ENCODE measurements around the gene DEDD. TPM values are rescaled to one million over a fixed set of nuclear protein-coding genes. Genes with fewer than 3 reads are reported as not detected.
A peak's percentile ranks its signal among the peaks of the same experiment; 100 is the strongest.

Gene DEDD
- total and polyA plus RNA-seq, 2 of the 13 experiments (the other 11 are each of a cell fraction or from before 2014, with no cell fraction given), result 12.6 to 27.8 TPM

GRCh38 chr1:161165742-161166668 lies 33.5 kb upstream of the DEDD start, which contains the start of gene PPOX (continued):
- TF ChIP-seq REPIN1 (CRISPR knock-in tag; IDR thresholded peaks at IDR 0.05; ENCODE audit: borderline replicate concordance, low read depth), result peak; percentile 63; the same call in 1 of the 2 replicates
- no peak for TF ChIP-seq MTF1 (CRISPR knock-in tag; IDR thresholded peaks at IDR 0.05)
- no peak for TF ChIP-seq RCOR2 (CRISPR knock-in tag; IDR thresholded peaks at IDR 0.05)
- TF ChIP-seq TP53 (CRISPR knock-in tag; conservative IDR thresholded peaks at IDR 0.05), result no peak
- no peak for TF ChIP-seq TEAD3 (CRISPR knock-in tag; optimal IDR thresholded peaks at IDR 0.05; ENCODE audit: borderline replicate concordance)
- no peak for TF ChIP-seq TOPORS (CRISPR knock-in tag; IDR thresholded peaks at IDR 0.05)
- no peak; the same call in 1 of the 2 replicates for TF ChIP-seq ZNF503 (CRISPR knock-in tag; IDR thresholded peaks at IDR 0.05)
- no peak; the same call in 1 of the 2 replicates for TF ChIP-seq KDM5A (IDR thresholded peaks at IDR 0.05; ENCODE audit: borderline replicate concordance, low read length)
- TF ChIP-seq SNAPC4 (CRISPR knock-in tag; IDR thresholded peaks at IDR 0.05), result peak; percentile 57; the same call in 1 of the 2 replicates
- no peak for TF ChIP-seq ZBTB14 (CRISPR knock-in tag; IDR thresholded peaks at IDR 0.05)
- 0 out of 2 replicates have a peak, but pooled peaks have one; percentile 32 for TF ChIP-seq ZNF768 (CRISPR knock-in tag; IDR thresholded peaks at IDR 0.05)
- TF ChIP-seq ELF1 (CRISPR knock-in tag; IDR thresholded peaks at IDR 0.05), result no peak
- no peak for TF ChIP-seq ZNF629 (CRISPR knock-in tag; conservative IDR thresholded peaks at IDR 0.05)
- TF ChIP-seq RBM22 (optimal IDR thresholded peaks at IDR 0.05; ENCODE audit: low read length), result peak; percentile 71
- peak; percentile 91; the same call in 1 of the 2 replicates for TF ChIP-seq TFDP1 (CRISPR knock-in tag; IDR thresholded peaks at IDR 0.05; ENCODE audit: borderline replicate concordance)
- TF ChIP-seq ZBTB7A (CRISPR knock-in tag; IDR thresholded peaks at IDR 0.05), result no peak
- TF ChIP-seq ETS1 (CRISPR knock-in tag; IDR thresholded peaks at IDR 0.05), result no peak

All from HepG2 (cell line).